HG02623 (cell line): Measurements from ENCODE around the gene PLCL2.
"Not testable (repeated sequence)": the region's sequence is repeated elsewhere in the genome, so short reads cannot be mapped to it uniquely, and the experiment has no call there.

Source experiments
- ATAC-seq: cut with Tn5 transposase; IDR thresholded peaks from one replicate; pipeline ENCODE4 v1.9.1; 2021; ENCODE audit warnings: moderate library complexity; ENCODE audit not compliant: unreplicated experiment

PLCL2 gene

GRCh38 chr3:17065881-17066280 lies 181.1 kb downstream of the PLCL2 start:
- no peak for ATAC-seq

- ATAC-seq: no peak
Observed at GRCh38 chr3:17069754-17070153, 185.0 kb downstream of the PLCL2 start.

GRCh38 chr3:17070161-17070959 lies 185.6 kb downstream of the PLCL2 start:
- ATAC-seq: no peak

DNA sequence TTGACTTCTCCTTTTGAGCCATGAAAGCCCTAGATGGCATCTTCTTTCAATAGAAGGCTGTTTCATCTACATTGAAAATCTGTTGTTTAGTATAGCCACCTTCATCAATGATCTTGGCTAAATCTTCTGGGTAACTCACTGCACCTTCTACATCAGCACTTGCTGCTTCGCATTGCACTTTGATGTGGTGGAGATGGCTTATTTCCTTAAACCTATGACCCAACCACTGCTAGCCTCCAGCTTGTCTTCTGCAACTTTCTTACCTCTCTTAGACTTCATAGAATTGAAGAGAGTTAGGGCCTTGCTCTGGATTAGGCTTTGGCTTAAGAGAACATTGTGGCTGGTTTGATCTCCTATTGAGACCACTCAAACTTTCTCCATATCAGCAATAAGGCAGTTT lies 189.8 kb downstream of the PLCL2 start:
- ATAC-seq: no peak

DNA sequence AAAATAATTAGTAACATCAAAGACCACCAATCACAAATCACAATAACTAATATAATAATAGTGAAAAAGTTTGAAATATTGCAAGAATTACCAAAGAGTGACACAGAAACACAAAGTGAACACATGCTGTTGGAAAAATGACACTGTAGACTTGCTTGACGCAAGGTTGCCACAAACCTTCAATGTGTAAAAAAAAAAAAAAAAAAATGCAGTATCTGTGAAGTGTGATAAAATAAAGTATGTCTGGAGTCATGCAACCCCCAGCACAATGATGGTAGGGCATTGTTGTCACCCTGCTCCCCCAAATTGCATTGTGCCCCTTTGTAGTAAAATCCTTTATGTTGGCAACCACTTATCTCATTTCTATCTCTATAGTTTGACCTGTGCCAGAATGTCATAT lies 190.6 kb downstream of the PLCL2 start:
- no peak for ATAC-seq

DNA sequence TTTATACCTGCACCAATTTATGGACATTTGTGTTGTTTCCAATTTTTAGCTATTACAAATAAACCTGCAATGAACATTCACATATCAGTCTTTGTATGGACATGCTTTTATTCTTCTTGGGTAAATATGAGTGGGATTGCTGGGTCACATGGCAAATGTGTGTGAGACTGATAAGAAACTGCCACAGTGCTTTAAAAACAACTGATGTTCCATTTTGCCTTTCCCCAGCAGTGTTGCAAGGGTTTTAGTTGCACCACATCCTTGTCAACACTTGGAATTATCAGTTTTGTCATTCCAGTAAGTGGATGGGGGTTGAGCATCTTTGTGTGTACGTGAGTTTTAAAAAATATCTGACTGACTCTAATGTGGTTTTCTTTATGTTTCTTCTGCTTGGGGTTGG lies 191.2 kb downstream of the PLCL2 start:
- ATAC-seq: no peak

- ATAC-seq: no peak
Observed at GRCh38 chr3:17076940-17077605, 192.3 kb downstream of the PLCL2 start.

DNA sequence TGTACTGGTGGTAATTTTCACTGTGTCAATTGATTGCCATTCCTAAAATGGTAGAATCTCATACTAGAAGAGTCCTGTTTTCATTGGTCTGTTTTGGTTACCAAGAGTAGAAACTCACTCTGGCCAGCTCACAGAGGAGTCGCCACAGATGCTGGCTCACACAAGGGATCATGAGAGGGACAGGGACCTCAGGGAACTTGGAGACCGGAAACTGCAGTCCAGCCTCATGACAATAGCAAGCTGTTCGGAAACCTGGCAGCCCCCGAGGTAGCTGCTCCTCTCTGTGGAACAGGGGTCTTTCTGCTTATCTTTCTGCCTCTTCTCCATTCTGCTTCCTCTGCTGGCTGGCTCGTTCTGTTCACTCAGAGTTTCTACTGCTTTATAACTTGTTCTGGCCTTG lies 192.9 kb downstream of the PLCL2 start:
- no peak for ATAC-seq

GRCh38 chr3:17078926-17079465 lies 194.2 kb downstream of the PLCL2 start:
- no peak for ATAC-seq

DNA sequence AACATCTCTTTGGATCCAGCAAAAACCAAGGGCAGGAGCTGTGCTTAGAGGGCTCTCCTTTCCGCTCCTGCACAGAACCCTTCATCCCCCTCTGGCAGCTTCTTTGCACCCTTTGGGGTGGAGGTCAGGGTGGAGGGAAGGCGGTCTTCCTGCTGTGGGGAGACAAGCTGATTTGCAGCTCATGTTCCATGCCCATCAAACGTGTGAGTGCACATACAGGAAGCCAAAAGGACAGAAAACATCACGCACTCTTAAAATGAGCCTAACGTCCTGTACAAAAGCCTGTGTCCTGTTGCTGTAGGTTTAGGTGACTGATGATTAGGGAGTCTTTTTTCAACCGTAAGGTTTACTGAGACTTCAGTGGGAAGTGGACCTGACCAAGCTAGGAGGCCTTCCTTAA lies 195.2 kb downstream of the PLCL2 start:
- ATAC-seq: no peak

- no peak for ATAC-seq
Observed at GRCh38 chr3:17081520-17081919, 196.8 kb downstream of the PLCL2 start.

DNA sequence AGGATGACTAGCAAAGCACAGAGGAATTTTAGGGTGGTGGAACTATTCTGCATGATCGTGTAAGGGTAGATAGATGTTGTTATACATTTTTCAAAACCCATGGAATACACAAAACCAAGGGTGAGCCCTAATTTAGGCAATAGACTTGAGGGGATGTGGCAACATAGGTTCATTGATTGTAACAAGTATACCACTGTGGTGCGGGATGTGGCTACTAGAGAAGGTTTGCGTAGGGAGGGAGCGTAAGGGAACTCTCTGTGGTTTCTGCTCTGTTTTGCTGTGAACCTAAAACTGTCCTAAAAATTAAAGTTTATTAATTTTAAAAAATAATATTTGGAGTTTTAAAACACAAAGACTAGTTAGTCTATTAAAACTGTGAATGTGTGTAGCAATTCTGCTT lies 202.8 kb downstream of the PLCL2 start:
- no peak for ATAC-seq

- ATAC-seq: no peak
Observed at GRCh38 chr3:17088017-17088416, 203.3 kb downstream of the PLCL2 start.

- no peak for ATAC-seq
Observed at GRCh38 chr3:17088602-17089313, 204.0 kb downstream of the PLCL2 start.

- ATAC-seq: no peak
Observed at GRCh38 chr3:17089314-17089700, 204.6 kb downstream of the PLCL2 start.

DNA sequence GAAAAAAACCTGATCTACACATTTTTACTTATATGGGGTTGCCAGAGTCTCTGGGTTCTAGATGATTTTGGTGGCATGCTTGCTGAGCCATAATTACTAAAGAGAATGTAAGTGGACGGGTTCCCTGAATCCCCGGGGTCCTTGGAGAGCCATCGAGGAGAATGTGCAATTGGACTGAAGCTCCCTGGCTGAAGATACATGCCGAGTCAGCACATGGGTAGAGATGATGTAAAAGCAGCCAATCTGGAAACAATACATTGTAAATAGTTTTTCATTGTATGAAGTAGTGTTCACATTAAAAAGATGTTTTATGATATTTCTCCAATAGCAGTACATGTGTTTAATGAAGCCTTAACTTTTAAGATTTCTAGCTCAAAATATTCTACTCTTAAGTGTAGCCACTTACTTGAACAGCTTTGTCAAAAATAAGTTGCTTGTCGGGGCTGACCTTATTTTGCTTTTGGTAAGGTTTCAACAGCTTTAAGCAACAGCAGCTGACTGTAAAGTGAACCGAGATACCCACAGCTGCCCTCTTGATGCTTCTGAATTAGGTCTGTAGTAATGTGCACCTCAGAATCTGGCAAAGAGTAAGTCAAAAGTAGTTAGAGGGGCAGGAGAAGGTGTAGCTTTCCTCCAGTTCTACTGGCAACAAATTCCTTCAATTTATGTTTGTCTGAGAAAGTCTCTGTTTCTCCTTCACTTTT lies 205.7 kb downstream of the PLCL2 start:
- ATAC-seq: no peak

- ATAC-seq: no peak
Observed at GRCh38 chr3:17091910-17092582, 207.3 kb downstream of the PLCL2 start.

DNA sequence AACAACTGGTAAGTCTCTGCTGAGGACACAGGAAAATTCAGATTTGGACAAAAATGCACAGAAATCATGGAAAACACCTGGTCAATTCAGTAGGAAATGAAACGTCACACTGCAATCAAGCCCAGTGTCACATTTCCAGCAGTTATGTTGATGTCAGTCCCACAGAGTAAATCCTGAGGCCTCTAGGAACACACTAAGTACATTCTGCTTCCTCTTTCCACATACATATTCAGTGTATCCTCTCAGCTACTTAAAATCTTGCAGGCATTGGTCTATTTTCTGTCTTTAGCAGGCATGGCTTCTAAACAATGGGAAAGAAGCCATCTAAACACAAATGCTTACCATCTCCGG lies 207.8 kb downstream of the PLCL2 start:
- ATAC-seq: no peak

GRCh38 chr3:17094551-17094950 lies 209.8 kb downstream of the PLCL2 start:
- no peak for ATAC-seq

DNA sequence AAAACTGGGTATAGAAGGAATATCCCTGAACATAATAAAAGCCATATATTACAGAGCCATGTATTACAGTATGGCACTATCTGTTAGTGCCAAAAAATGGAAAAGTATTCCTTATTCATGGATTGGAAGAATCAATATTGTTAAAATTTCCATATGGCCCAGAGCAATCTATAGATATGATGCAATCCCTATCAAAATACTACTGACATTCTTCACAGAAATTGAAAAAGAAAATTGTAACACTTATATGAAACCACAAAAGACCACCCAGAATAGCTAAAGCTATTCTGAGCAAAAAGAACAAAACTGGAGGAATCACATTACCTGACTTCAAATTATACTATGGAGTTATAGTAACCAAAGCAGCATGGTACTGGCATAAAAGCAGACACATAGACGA lies 218.8 kb downstream of the PLCL2 start:
- no peak for ATAC-seq

GRCh38 chr3:17106801-17107200 lies 222.0 kb downstream of the PLCL2 start:
- not testable (repeated sequence) for ATAC-seq
